ENCODE results near the gene NTNG2. TPM values are rescaled to one million over a fixed set of nuclear protein-coding genes. Genes with fewer than 3 reads are reported as not detected.

NTNG2 gene, protein sequence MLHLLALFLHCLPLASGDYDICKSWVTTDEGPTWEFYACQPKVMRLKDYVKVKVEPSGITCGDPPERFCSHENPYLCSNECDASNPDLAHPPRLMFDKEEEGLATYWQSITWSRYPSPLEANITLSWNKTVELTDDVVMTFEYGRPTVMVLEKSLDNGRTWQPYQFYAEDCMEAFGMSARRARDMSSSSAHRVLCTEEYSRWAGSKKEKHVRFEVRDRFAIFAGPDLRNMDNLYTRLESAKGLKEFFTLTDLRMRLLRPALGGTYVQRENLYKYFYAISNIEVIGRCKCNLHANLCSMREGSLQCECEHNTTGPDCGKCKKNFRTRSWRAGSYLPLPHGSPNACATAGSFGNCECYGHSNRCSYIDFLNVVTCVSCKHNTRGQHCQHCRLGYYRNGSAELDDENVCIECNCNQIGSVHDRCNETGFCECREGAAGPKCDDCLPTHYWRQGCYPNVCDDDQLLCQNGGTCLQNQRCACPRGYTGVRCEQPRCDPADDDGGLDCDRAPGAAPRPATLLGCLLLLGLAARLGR
- 1.6 TPM for polyA plus RNA-seq (2013, experiment 1 of 2)
- polyA plus RNA-seq (2013, experiment 2 of 2), result 2.1 TPM

DNA sequence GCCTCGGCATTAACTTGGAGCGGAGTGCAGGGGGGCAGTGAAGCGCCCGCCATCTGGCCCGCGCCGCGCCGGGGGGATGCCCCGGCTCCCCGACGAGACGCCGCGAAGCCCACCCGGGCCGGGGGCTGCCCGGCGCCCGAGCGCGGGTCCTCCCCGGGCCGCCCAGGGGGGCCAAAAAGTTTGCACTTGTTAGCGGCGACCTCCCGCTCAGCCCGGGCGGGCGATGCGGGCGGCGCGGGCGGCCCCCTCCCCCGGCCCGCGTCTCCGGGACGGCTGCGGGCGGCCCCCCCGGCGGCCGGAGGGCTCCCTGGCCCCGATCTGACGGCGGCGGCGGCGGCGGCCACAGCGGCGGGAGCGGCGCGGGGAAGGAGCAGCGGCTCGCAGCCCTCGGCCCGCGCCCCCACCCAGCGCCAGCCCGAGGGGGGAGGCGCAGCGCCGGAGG, at the start of gene NTNG2:
Gene NTNG2, plus strand, starts transcription at position 316 of the 442 bp plus-strand sequence. CDS start 4,774 bp downstream, outside the sequence.
- DNase-seq (ENCODE audit: low spot score), result no peak
- H4K91ac ChIP-seq (ENCODE audit: low read depth, low read length, poor library complexity), result no peak within 1 kb of the TSS
- peaks cover 10 to 95% (median 60%) of the 10 kb centered on the region in 3 experiments for H3K27me3 ChIP-seq (ENCODE audit: control insufficient read depth in 3 of 3, insufficient read depth in 3 of 3, low read depth in 1 of 3, low read length in 3 of 3)
- WGBS, 2 donors (ENCODE audit: extremely low coverage in 2 of 2, insufficient read length in 2 of 2, insufficient replicate concordance in 1 of 2), result no CpG with 5 or more reads among the region's 67 CpGs
- H3K27ac ChIP-seq (replicated peaks; ENCODE audit: low read length), result no peak within 1 kb of the TSS
- no peak within 1 kb of the TSS for H2BK12ac ChIP-seq (ENCODE audit: low read length)
- peak within 1 kb of the TSS; percentile 93 for H2AFZ ChIP-seq (ENCODE audit: low read length)
- H3K23ac ChIP-seq (ENCODE audit: low read depth, low read length, poor library complexity), result peak within 1 kb of the TSS; percentile 53
- peak within 1 kb of the TSS; percentile 37 for H2AK5ac ChIP-seq (ENCODE audit: low read depth, low read length)
- peak within 1 kb of the TSS; percentile 84 for H3K18ac ChIP-seq (ENCODE audit: low read length)
- H3K79me1 ChIP-seq (ENCODE audit: low read depth, low read length), result no peaks in the 10 kb centered on the region
- H2BK5ac ChIP-seq (ENCODE audit: low read length), result peak within 1 kb of the TSS; percentile 19
- H3K4me3 ChIP-seq (ENCODE audit: low read length in 2 of 2), result peak within 1 kb of the TSS; percentile 40 to 72
- H3K9me3 ChIP-seq (replicated peaks in 1 of 2; ENCODE audit: control insufficient read depth in 2 of 2, insufficient read depth in 1 of 2, low read depth in 1 of 2, low read length in 2 of 2), result no peaks in the 10 kb centered on the region
- H3K36me3 ChIP-seq (replicated peaks in 1 of 2; ENCODE audit: control insufficient read depth in 2 of 2, insufficient read depth in 2 of 2, low read length in 2 of 2), result no peaks in the 10 kb centered on the region
- no peak within 1 kb of the TSS for H3K4ac ChIP-seq (ENCODE audit: low read length)
- H3K4me1 ChIP-seq (ENCODE audit: control insufficient read depth in 2 of 2, insufficient read depth in 1 of 2, low read depth in 1 of 2, low read length in 2 of 2), result peaks cover 2 to 21% of the 10 kb centered on the region in 2 donors
- no peak within 1 kb of the TSS for H2BK120ac ChIP-seq (ENCODE audit: low read depth, low read length)
- H4K8ac ChIP-seq (ENCODE audit: low read depth, low read length), result no peak within 1 kb of the TSS
- H3K14ac ChIP-seq (ENCODE audit: low read length), result peak within 1 kb of the TSS; percentile 5
- peak within 1 kb of the TSS; percentile 94 for H3K4me2 ChIP-seq (ENCODE audit: insufficient read depth, low read length, poor library complexity, severe bottlenecking)
- H3K9ac ChIP-seq (ENCODE audit: low read depth, low read length, poor library complexity), result peak within 1 kb of the TSS; percentile 24
- H2BK15ac ChIP-seq (ENCODE audit: low read length), result peak within 1 kb of the TSS; percentile 34

DNA sequence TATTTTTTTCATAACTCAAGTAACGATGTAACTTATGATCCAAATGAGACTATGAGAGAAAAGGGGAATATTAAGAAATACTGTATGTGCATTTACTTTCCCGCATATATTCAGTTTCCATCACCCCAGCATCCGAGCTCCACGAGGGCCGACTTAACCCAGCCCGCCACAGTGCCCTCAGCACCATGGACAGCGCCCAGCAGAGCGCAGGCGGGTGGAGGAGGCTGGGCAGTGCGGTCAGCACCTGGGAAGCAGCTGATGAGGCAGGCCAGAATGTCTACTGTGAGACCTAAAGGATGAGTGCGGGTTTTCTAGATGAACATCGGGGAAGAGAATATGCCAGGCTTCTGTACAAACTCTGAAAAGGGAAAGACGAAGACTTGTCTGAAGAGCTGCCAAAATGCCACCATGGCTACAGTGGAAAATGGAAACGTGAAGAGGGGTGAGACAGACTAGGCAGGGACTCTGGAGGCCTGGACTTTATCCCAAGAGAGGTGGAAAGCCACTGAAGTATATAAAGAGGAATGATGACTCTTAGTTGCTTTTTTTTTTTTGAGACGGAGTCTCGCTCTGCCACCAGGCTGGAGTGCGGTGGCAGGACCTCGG, 47.7 kb upstream of the NTNG2 start:
- Histone ChIP-seq H2AFZ (ENCODE audit: low read length) (no peak overlapping the region), H4K91ac (ENCODE audit: low read depth, low read length, poor library complexity) (no peak overlapping the region), H2BK5ac (ENCODE audit: low read length) (no peak overlapping the region), H3K9me3 (replicated peaks in 1 of 2; ENCODE audit: control insufficient read depth in 2 of 2, insufficient read depth in 1 of 2, low read depth in 1 of 2, low read length in 2 of 2) (no peaks in the 10 kb centered on the region), H3K27ac (replicated peaks; ENCODE audit: low read length) (no peak overlapping the region), H2AK5ac (ENCODE audit: low read depth, low read length) (no peak overlapping the region), H3K4me2 (ENCODE audit: insufficient read depth, low read length, poor library complexity, severe bottlenecking) (no peak overlapping the region), H3K4ac (ENCODE audit: low read length) (no peak overlapping the region), H3K27me3 (ENCODE audit: control insufficient read depth in 3 of 3, insufficient read depth in 3 of 3, low read depth in 1 of 3, low read length in 3 of 3) (peaks cover 0 to 10% (median 0%) of the 10 kb centered on the region in 3 experiments), H3K4me1 (ENCODE audit: control insufficient read depth in 2 of 2, insufficient read depth in 1 of 2, low read depth in 1 of 2, low read length in 2 of 2) (no peaks in the 10 kb centered on the region), H3K79me1 (ENCODE audit: low read depth, low read length) (no peaks in the 10 kb centered on the region), H3K23ac (ENCODE audit: low read depth, low read length, poor library complexity) (no peak overlapping the region), H2BK12ac (ENCODE audit: low read length) (no peak overlapping the region), H3K36me3 (replicated peaks in 1 of 2; ENCODE audit: control insufficient read depth in 2 of 2, insufficient read depth in 2 of 2, low read length in 2 of 2) (no peaks in the 10 kb centered on the region), H3K14ac (ENCODE audit: low read length) (no peak overlapping the region), H3K9ac (ENCODE audit: low read depth, low read length, poor library complexity) (no peak overlapping the region), H2BK120ac (ENCODE audit: low read depth, low read length) (no peak overlapping the region), H3K4me3 (ENCODE audit: low read length in 2 of 2) (no peak overlapping the region), H4K8ac (ENCODE audit: low read depth, low read length) (no peak overlapping the region), H3K18ac (ENCODE audit: low read length) (no peak overlapping the region), H2BK15ac (ENCODE audit: low read length) (no peak overlapping the region)
- WGBS, 2 donors (ENCODE audit: extremely low coverage in 2 of 2, insufficient read length in 2 of 2, insufficient replicate concordance in 1 of 2), result no CpG with 5 or more reads among the region's 18 CpGs
- DNase-seq (ENCODE audit: low spot score), result peak; percentile 76

DNA sequence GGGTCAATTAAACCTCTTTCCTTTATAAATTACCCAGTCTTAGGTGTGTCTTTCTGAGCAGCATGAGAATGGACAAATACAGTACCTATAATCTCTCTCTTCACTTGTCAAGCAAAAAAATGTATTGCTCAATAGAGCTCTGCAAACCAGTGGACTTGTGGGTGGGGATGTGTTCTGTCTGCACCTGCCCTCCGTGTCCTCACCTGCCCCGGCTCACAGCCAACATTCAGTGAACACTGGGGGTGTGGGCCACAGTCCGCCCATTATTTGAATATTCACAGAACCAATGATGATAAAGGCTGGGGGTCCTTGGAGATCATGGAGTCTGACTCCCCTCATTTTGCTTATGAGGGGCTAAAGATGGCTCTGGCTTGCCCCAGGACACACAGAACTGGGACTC, 45.3 kb upstream of the NTNG2 start:
- H3K4me3 ChIP-seq (ENCODE audit: low read length in 2 of 2), result no peak overlapping the region
- no peaks in the 10 kb centered on the region for H3K79me1 ChIP-seq (ENCODE audit: low read depth, low read length)
- H2BK12ac ChIP-seq (ENCODE audit: low read length), result no peak overlapping the region
- H3K14ac ChIP-seq (ENCODE audit: low read length), result no peak overlapping the region
- no peak overlapping the region for H2AK5ac ChIP-seq (ENCODE audit: low read depth, low read length)
- H3K9ac ChIP-seq (ENCODE audit: low read depth, low read length, poor library complexity), result no peak overlapping the region
- H4K8ac ChIP-seq (ENCODE audit: low read depth, low read length), result no peak overlapping the region
- peaks cover 0 to 7% (median 0%) of the 10 kb centered on the region in 3 experiments for H3K27me3 ChIP-seq (ENCODE audit: control insufficient read depth in 3 of 3, insufficient read depth in 3 of 3, low read depth in 1 of 3, low read length in 3 of 3)
- H2BK120ac ChIP-seq (ENCODE audit: low read depth, low read length), result no peak overlapping the region
- H3K4me2 ChIP-seq (ENCODE audit: insufficient read depth, low read length, poor library complexity, severe bottlenecking), result no peak overlapping the region
- H3K9me3 ChIP-seq (replicated peaks in 1 of 2; ENCODE audit: control insufficient read depth in 2 of 2, insufficient read depth in 1 of 2, low read depth in 1 of 2, low read length in 2 of 2), result no peaks in the 10 kb centered on the region
- no peak overlapping the region for H3K23ac ChIP-seq (ENCODE audit: low read depth, low read length, poor library complexity)
- H3K27ac ChIP-seq (replicated peaks; ENCODE audit: low read length), result no peak overlapping the region
- no peak overlapping the region for H2AFZ ChIP-seq (ENCODE audit: low read length)
- H3K18ac ChIP-seq (ENCODE audit: low read length), result no peak overlapping the region
- H3K4me1 ChIP-seq (ENCODE audit: control insufficient read depth in 2 of 2, insufficient read depth in 1 of 2, low read depth in 1 of 2, low read length in 2 of 2), result no peaks in the 10 kb centered on the region
- H2BK5ac ChIP-seq (ENCODE audit: low read length), result no peak overlapping the region
- no peak for DNase-seq (ENCODE audit: low spot score)
- H3K4ac ChIP-seq (ENCODE audit: low read length), result no peak overlapping the region
- no peak overlapping the region for H4K91ac ChIP-seq (ENCODE audit: low read depth, low read length, poor library complexity)
- no peaks in the 10 kb centered on the region for H3K36me3 ChIP-seq (replicated peaks in 1 of 2; ENCODE audit: control insufficient read depth in 2 of 2, insufficient read depth in 2 of 2, low read length in 2 of 2)
- no peak overlapping the region for H2BK15ac ChIP-seq (ENCODE audit: low read length)
- WGBS, 2 donors (ENCODE audit: extremely low coverage in 2 of 2, insufficient read length in 2 of 2, insufficient replicate concordance in 1 of 2), result no CpG with 5 or more reads among the region's 3 CpGs

- Histone ChIP-seq H3K27ac (replicated peaks; ENCODE audit: low read length) (no peak overlapping the region), H2AK5ac (ENCODE audit: low read depth, low read length) (no peak overlapping the region), H3K23ac (ENCODE audit: low read depth, low read length, poor library complexity) (no peak overlapping the region), H4K8ac (ENCODE audit: low read depth, low read length) (no peak overlapping the region), H3K27me3 (ENCODE audit: control insufficient read depth in 3 of 3, insufficient read depth in 3 of 3, low read depth in 1 of 3, low read length in 3 of 3) (peaks cover 0 to 15% (median 0%) of the 10 kb centered on the region in 3 experiments), H3K9ac (ENCODE audit: low read depth, low read length, poor library complexity) (no peak overlapping the region), H2BK5ac (ENCODE audit: low read length) (no peak overlapping the region), H3K4ac (ENCODE audit: low read length) (no peak overlapping the region), H2BK15ac (ENCODE audit: low read length) (no peak overlapping the region), H3K4me3 (ENCODE audit: low read length in 2 of 2) (no peak overlapping the region), H4K91ac (ENCODE audit: low read depth, low read length, poor library complexity) (no peak overlapping the region), H3K79me1 (ENCODE audit: low read depth, low read length) (no peaks in the 10 kb centered on the region), H3K36me3 (replicated peaks in 1 of 2; ENCODE audit: control insufficient read depth in 2 of 2, insufficient read depth in 2 of 2, low read length in 2 of 2) (no peaks in the 10 kb centered on the region), H3K9me3 (replicated peaks in 1 of 2; ENCODE audit: control insufficient read depth in 2 of 2, insufficient read depth in 1 of 2, low read depth in 1 of 2, low read length in 2 of 2) (no peaks in the 10 kb centered on the region), H3K18ac (ENCODE audit: low read length) (no peak overlapping the region), H3K4me1 (ENCODE audit: control insufficient read depth in 2 of 2, insufficient read depth in 1 of 2, low read depth in 1 of 2, low read length in 2 of 2) (no peaks in the 10 kb centered on the region), H2BK120ac (ENCODE audit: low read depth, low read length) (no peak overlapping the region), H3K4me2 (ENCODE audit: insufficient read depth, low read length, poor library complexity, severe bottlenecking) (no peak overlapping the region), H2AFZ (ENCODE audit: low read length) (no peak overlapping the region), H3K14ac (ENCODE audit: low read length) (no peak overlapping the region), H2BK12ac (ENCODE audit: low read length) (no peak overlapping the region)
- whole genome bisulfite sequencing, 2 donors (ENCODE audit: extremely low coverage in 2 of 2, insufficient read length in 2 of 2, insufficient replicate concordance in 1 of 2), result no CpG with 5 or more reads among the region's 3 CpGs
- no peak for DNase-seq (ENCODE audit: low spot score)
These were observed 44.2 kb upstream of the NTNG2 start for GRCh38 chr9:132117694-132118093.
